SK-N-MC (cell line): ENCODE data around the gene TLNRD1.

ENCODE experiments used
- EZH2 ChIP-seq: fragments of 200-600 bp; sonication (generic); IDR thresholded peaks from one replicate; pipeline ENCODE4 v1.6.1; 2017; ENCODE audit warnings: antibody characterized with exemption
- POLR2AphosphoS5 ChIP-seq: IDR thresholded peaks from 2 replicates; pipeline ENCODE4 v1.6.1; 2012; ENCODE audit warnings: mild to moderate bottlenecking, low read depth, low read length, borderline replicate concordance

- no peak for TF ChIP-seq POLR2AphosphoS5
- TF ChIP-seq EZH2: no peak
These were observed 26.3 kb downstream of the TLNRD1 start for GRCh38 chr15:81026836-81027599.
